ENCODE results near the gene ARHGAP30. TPM values are rescaled to one million over a fixed set of nuclear protein-coding genes. Genes with fewer than 3 reads are reported as not detected.

ARHGAP30 gene
- total RNA-seq, 1 experiment from 2014 or later, result 0.55 TPM

DNA sequence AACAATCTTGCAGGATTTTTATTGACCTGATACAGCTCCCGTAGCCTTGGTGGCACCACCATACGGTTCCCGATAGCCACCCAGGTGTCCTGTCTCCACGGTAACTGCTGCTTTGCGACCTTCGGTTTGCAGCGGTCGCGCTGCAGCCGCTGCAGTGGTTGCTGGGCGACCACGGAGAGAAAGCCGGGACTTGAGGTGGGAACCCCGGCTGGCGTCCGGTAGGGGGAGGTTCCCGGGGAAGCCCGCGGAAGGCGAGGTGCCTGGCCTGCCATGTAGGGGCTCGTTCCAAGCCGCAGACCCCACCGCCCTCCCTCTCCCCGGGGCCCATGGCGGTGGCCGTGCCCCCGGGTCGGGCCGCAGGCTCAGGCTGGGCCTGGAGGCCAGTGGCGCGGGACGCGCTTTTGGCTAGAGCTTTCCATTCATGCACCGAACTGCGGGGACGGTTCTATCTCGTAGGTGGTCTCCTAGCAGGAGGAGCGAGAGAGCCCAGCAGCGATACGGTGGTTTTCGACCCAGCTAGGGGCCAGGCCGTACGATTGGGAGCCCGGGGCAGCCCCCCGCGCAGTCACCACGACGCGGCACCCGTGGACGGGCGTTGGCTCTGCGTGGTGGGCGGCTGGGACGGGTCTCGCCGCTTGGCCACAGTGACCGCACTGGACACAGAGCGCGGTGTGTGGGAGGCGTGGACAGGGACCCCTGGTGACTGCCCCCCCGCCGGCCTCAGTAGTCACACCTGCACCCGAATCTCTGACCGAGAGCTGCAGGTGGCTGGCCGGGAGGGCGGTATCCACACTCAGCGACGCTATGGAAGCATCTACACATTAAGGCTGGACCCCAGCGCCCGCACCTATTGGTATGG lies 28.7 kb upstream of the ARHGAP30 start, which contains the start of gene KLHDC9:
Gene KLHDC9, plus strand, starts transcription at position 152 of the 859 bp plus-strand sequence. Its CDS starts 175 bp downstream, at position 327.
- Histone ChIP-seq H3K27ac (ENCODE audit: low read length) (peak within 1 kb of the TSS; percentile 15), H3K36me3 (ENCODE audit: low read depth, low read length) (peaks cover 22% of the 10 kb centered on the region), H3K79me2 (ENCODE audit: low read length) (peaks cover 10% of the 10 kb centered on the region), H3K9ac (ENCODE audit: low read length) (peak within 1 kb of the TSS; percentile 70), H3K4me2 (ENCODE audit: low read length) (peak within 1 kb of the TSS; percentile 93), H3K9me2 (replicated peaks; ENCODE audit: low read length) (no peaks in the 10 kb centered on the region), H3K4me1 (ENCODE audit: insufficient read depth, low read length) (peaks cover 24% of the 10 kb centered on the region), H2AFZ (ENCODE audit: low read length) (peak within 1 kb of the TSS; percentile 91), H3K27me3 (ENCODE audit: low read length) (no peaks in the 10 kb centered on the region), H3K4me3 (ENCODE audit: low read length) (peak within 1 kb of the TSS; percentile 74), H4K20me1 (ENCODE audit: low read length) (peaks cover 5% of the 10 kb centered on the region), H3F3A (ENCODE audit: low read length, unreplicated experiment) (peaks cover 7% of the 10 kb centered on the region), H3K9me3 (ENCODE audit: low read length) (no peaks in the 10 kb centered on the region)
- CTCF ChIA-PET, result interaction anchor here (0.6 to 2.3 kb wide), 6 partner anchors 10 to 176 kb away, joined by 3 to 16 read pairs (median 6); partner anchors contain the start of gene F11R
- POLR2A ChIA-PET (ENCODE audit: unreplicated experiment), result interaction anchor here (0.5 to 1.1 kb wide), 4 partner anchors 53 to 1091 kb away, joined by 3 to 27 read pairs (median 4); partner anchors contain the start of genes UFC1 and USF1
- peak; percentile 96 for DNase-seq
- TF ChIP-seq EZH2phosphoT487 (IDR thresholded peaks at IDR 0.05; ENCODE audit: borderline replicate concordance, low read length) (no peak), EZH2 (IDR thresholded peaks at IDR 0.05; ENCODE audit: low read length, unreplicated experiment) (no peak)
- TF ChIP-seq, protein P1, sequence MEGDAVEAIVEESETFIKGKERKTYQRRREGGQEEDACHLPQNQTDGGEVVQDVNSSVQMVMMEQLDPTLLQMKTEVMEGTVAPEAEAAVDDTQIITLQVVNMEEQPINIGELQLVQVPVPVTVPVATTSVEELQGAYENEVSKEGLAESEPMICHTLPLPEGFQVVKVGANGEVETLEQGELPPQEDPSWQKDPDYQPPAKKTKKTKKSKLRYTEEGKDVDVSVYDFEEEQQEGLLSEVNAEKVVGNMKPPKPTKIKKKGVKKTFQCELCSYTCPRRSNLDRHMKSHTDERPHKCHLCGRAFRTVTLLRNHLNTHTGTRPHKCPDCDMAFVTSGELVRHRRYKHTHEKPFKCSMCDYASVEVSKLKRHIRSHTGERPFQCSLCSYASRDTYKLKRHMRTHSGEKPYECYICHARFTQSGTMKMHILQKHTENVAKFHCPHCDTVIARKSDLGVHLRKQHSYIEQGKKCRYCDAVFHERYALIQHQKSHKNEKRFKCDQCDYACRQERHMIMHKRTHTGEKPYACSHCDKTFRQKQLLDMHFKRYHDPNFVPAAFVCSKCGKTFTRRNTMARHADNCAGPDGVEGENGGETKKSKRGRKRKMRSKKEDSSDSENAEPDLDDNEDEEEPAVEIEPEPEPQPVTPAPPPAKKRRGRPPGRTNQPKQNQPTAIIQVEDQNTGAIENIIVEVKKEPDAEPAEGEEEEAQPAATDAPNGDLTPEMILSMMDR (conservative IDR thresholded peaks at IDR 0.05; ENCODE audit: low read depth, low read length), result no peak
- BruUV-seq (replicated peaks), result TSS peak; percentile 20
- ATAC-seq, result peak; percentile 83
- intact Hi-C loops (cut with micrococcal nuclease), result loop anchor here (1.0 to 2.0 kb wide), 4 partner anchors 27 to 264 kb away; partner anchors contain the start of gene DEDD

DNA sequence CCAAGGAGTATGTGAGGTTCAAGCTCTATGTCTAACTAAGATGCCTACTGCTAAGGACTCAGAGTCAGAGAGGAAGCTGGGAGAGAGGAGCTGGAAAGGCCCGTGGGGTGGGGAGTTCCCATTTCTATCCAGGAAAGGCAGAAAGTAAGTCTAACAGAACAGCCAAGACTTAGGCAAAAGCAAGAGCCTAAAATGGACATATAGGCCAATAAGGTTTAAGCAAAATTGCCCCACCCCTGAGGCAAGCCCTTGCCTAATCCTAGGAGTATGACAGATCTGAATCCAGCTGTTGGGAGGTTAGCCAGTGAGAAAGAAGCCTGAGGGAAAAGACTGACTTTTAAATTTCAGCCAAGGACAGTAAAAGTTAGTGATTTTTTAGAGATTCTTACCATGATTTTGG lies 26.8 kb upstream of the ARHGAP30 start:
- Histone ChIP-seq H2AFZ (ENCODE audit: low read length) (no peak overlapping the region), H3K36me3 (ENCODE audit: low read depth, low read length) (peaks cover 12% of the 10 kb centered on the region), H3K9ac (ENCODE audit: low read length) (no peak overlapping the region), H3K79me2 (ENCODE audit: low read length) (no peaks in the 10 kb centered on the region), H3K27ac (ENCODE audit: low read length) (no peak overlapping the region), H3K4me1 (ENCODE audit: insufficient read depth, low read length) (peaks cover 43% of the 10 kb centered on the region), H4K20me1 (ENCODE audit: low read length) (no peaks in the 10 kb centered on the region; the same call in 1 of the 2 replicates), H3K4me3 (ENCODE audit: low read length) (no peak overlapping the region), H3K4me2 (ENCODE audit: low read length) (no peak overlapping the region), H3F3A (ENCODE audit: low read length, unreplicated experiment) (peaks cover 7% of the 10 kb centered on the region), H3K9me3 (ENCODE audit: low read length) (no peaks in the 10 kb centered on the region), H3K27me3 (ENCODE audit: low read length) (no peaks in the 10 kb centered on the region), H3K9me2 (replicated peaks; ENCODE audit: low read length) (no peaks in the 10 kb centered on the region)
- ChIA-PET CTCF (interaction anchor here (1.0 to 2.3 kb wide), 2 partner anchors 23 to 99 kb away, joined by 4 to 16 read pairs; no protein-coding TSS in a partner anchor), POLR2A (ENCODE audit: unreplicated experiment) (no interaction called here)
- intact Hi-C loops (cut with micrococcal nuclease), result no loop called here
- TF ChIP-seq EZH2 (IDR thresholded peaks at IDR 0.05; ENCODE audit: low read length, unreplicated experiment) (no peak), EZH2phosphoT487 (IDR thresholded peaks at IDR 0.05; ENCODE audit: borderline replicate concordance, low read length) (no peak)
- TF ChIP-seq, protein P1 (conservative IDR thresholded peaks at IDR 0.05; ENCODE audit: low read depth, low read length), result no peak
- DNase-seq (peak; percentile 44), ATAC-seq (no peak)
- BruUV-seq (replicated peaks), result no TSS peak

Data from PC-3 (cell line).